K562 (cell line): ENCODE results near the gene SMIM10L1. TPM values are rescaled to one million over a fixed set of nuclear protein-coding genes. Genes with fewer than 3 reads are reported as not detected.

Experiments
- CTBP1 ChIP-seq: fragments of 450-650 bp; IDR thresholded peaks from 2 replicates; pipeline ENCODE4 v1.6.1; 2016; ENCODE audit warnings: borderline replicate concordance
- HCFC1 ChIP-seq: IDR thresholded peaks from 2 replicates; pipeline ENCODE4 v1.6.1; 2012; ENCODE audit warnings: low read depth, low read length, improper control_type of control experiment
- HDAC1 ChIP-seq, 2 experiments: fragments of 450-650 bp; IDR thresholded peaks; 2 replicates each; pipeline ENCODE4 v1.6.1; 2016 to 2017; ENCODE audit warnings: inconsistent platforms in 1 of 2, mild to moderate bottlenecking in 1 of 2, moderate library complexity in 1 of 2
- HDAC2 ChIP-seq: fragments of 450-650 bp; IDR thresholded peaks from 2 replicates; pipeline ENCODE4 v1.6.1; 2016; ENCODE audit warnings: mild to moderate bottlenecking
- HIVEP1 ChIP-seq: fragments of 250-450 bp; sonication (Bioruptor Pico); IDR thresholded peaks from 2 replicates; pipeline ENCODE4 v1.4.0; 2020; ENCODE audit warnings: mild to moderate bottlenecking
- KAT8 ChIP-seq: fragments of 450-650 bp; IDR thresholded peaks from 2 replicates; pipeline ENCODE4 v1.6.1; 2016; ENCODE audit warnings: low read depth, mild to moderate bottlenecking
- NR2C1 ChIP-seq, 2 experiments: fragments of 450-650 bp; IDR thresholded peaks; 2 replicates each; pipeline ENCODE4 v1.6.1; 2017; ENCODE audit warnings: mild to moderate bottlenecking in 2 of 2, antibody characterized with exemption in 1 of 2, inconsistent platforms in 1 of 2, missing compliant biosample characterization in 1 of 2, missing genetic modification characterization in 1 of 2
- YY1 ChIP-seq, 3 experiments: IDR thresholded peaks; 2 replicates each; pipeline ENCODE4 v1.6.1; 2011; ENCODE audit warnings: low read length in 2 of 3, mild to moderate bottlenecking in 2 of 3, moderate library complexity in 2 of 3, borderline replicate concordance in 1 of 3, control low read depth in 1 of 3, low read depth in 1 of 3; ENCODE audit not compliant: insufficient read depth in 3 of 3, insufficient replicate concordance in 2 of 3, control insufficient read depth in 1 of 3, insufficient read length in 1 of 3; ENCODE audit errors: extremely low read depth in 1 of 3
- ZNF436 ChIP-seq: fragments of 250-450, 450-650 bp; sonication (Bioruptor Pico); formaldehyde crosslinking; IDR thresholded peaks from 2 replicates; pipeline ENCODE4 v1.7.0; 2020; ENCODE audit warnings: mild to moderate bottlenecking
- ZNF57 ChIP-seq: fragments of 450-650 bp; formaldehyde crosslinking; IDR thresholded peaks from 2 replicates; pipeline ENCODE4 v1.4.0; 2020; ENCODE audit warnings: mild to moderate bottlenecking, moderate library complexity
- polyA plus RNA-seq, 8 experiments: library from polyadenylated mRNA; depleted of rRNA in 4 of 8; stranded (reverse) in 5 of 8; unstranded in 3 of 8; fragments of >200 nt; fragmentation: Nextera tagmentation in 2 of 8; fragmentation: Illumina TruSeq in 1 of 8; extraction: Ambion mirVana in 2 of 8; extraction: Trizol in 1 of 8; gene quantifications; 2 replicates each; pipeline versions ENCODE4 v1.2.1 to v1.2.3, GENCODE V29; 2011 to 2014; ENCODE audit warnings: inconsistent platforms in 1 of 8, missing spikeins in 1 of 8
- total RNA-seq, 7 experiments: library from RNA; depleted of rRNA in 6 of 7; stranded (reverse); fragments of >200 nt in 6 of 7; fragmentation: Illumina TruSeq in 2 of 7; extraction: Trizol in 2 of 7; gene quantifications; 2 replicates each; pipeline versions ENCODE4 v1.2.1 to v1.2.3, GENCODE V29; 2011 to 2021; ENCODE audit warnings: low replicate concordance in 1 of 7
- TF ChIP-seq, protein P1 (sequence below): fragments of 250-450 bp; sonication (Bioruptor Pico); IDR thresholded peaks from 2 replicates; pipeline ENCODE4 v1.4.0; 2020; ENCODE audit warnings: mild to moderate bottlenecking, moderate library complexity
- TF ChIP-seq, protein P2 (sequence below): fragments of 250-450 bp; sonication (Bioruptor Pico); IDR thresholded peaks from 2 replicates; pipeline ENCODE4 v1.4.0; 2020; ENCODE audit warnings: mild to moderate bottlenecking, moderate library complexity, borderline replicate concordance
- TF ChIP-seq, protein P3 (sequence below): fragments of 250-450 bp; sonication (Bioruptor Pico); IDR thresholded peaks from 2 replicates; pipeline ENCODE4 v1.8.0; 2021; ENCODE audit warnings: borderline replicate concordance, mild to moderate bottlenecking, moderate library complexity; ENCODE audit not compliant: poor library complexity, severe bottlenecking
- TF ChIP-seq, protein P4 (sequence below): fragments of 200-800 bp; sonication (Bioruptor generic); IDR thresholded peaks from 2 replicates; pipeline ENCODE4 v1.6.1; 2016; ENCODE audit warnings: missing genetic modification characterization, missing compliant biosample characterization

Gene SMIM10L1
- total and polyA plus RNA-seq, 9 of the 15 experiments (the other 6 are each of a cell fraction or from before 2014, with no cell fraction given), result 3.0 to 12.1 (median 9.0) TPM

DNA sequence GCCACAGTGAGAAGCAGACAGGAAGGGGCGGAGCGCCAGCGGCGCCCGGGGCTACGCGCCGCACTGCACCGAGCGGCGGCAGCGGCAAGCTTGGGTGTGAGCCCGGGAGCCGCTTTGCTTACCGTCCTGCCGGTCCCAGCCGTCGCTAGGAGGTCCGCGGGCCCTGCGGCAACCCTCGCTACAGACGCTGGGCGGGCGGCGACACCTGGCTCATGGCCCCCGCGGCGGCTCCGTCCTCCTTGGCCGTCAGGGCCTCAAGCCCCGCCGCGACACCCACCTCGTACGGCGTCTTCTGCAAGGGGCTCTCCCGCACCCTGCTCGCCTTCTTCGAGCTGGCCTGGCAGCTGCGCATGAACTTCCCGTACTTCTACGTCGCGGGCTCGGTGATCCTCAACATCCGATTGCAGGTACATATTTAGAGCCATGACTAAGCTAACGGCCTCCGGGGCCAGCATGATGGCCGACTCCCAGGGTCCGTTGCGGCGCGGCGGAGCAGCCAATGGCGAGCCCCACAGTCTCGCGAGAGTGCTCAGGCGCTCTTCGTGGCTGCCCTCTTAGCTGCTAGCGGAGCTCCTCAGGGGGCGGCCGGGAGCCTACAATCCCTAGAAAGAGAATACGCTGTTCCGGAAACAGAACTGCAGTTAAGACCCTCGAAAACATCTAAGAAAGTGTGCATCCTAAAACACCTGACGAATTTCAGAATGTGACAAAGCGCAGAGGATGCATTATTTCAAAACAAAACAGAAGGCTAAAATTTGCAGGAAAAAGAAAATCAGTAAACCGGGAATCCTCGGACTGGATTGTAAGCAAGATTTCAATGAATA is at the start of gene SMIM10L1 (continued):
- TF ChIP-seq, protein P1, sequence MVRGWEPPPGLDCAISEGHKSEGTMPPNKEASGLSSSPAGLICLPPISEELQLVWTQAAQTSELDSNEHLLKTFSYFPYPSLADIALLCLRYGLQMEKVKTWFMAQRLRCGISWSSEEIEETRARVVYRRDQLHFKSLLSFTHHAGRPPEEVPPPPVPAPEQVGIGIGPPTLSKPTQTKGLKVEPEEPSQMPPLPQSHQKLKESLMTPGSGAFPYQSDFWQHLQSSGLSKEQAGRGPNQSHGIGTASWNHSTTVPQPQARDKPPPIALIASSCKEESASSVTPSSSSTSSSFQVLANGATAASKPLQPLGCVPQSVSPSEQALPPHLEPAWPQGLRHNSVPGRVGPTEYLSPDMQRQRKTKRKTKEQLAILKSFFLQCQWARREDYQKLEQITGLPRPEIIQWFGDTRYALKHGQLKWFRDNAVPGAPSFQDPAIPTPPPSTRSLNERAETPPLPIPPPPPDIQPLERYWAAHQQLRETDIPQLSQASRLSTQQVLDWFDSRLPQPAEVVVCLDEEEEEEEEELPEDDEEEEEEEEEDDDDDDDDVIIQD (CRISPR knock-in tag), result no peak
- TF ChIP-seq ZNF436 (CRISPR knock-in tag) (no peak), YY1 (IDR thresholded peaks at IDR 0.05; ENCODE audit: borderline replicate concordance in 1 of 3, control insufficient read depth in 1 of 3, extremely low read depth in 1 of 3, insufficient read depth in 3 of 3, insufficient read length in 1 of 3, insufficient replicate concordance in 2 of 3, low read depth in 1 of 3, low read length in 2 of 3) (peak; percentile 65 to 94 (median 92)), CTBP1 (peak; percentile 40; the same call in 1 of the 2 replicates), ZNF57 (no peak), NR2C1 (IDR thresholded peaks at IDR 0.05) (no peak), NR2C1 (tag; IDR thresholded peaks at IDR 0.05) (0 out of 2 replicates have a peak, but pooled peaks have one; percentile 19), HCFC1 (peak; percentile 58), HDAC2 (no peak), HDAC1 (IDR thresholded peaks at IDR 0.05) (0 out of 4 replicates have a peak, but pooled peaks of 1 of the 2 experiments have one; percentile 36), HIVEP1 (CRISPR knock-in tag) (no peak), KAT8 (no peak)
- TF ChIP-seq, protein P2, sequence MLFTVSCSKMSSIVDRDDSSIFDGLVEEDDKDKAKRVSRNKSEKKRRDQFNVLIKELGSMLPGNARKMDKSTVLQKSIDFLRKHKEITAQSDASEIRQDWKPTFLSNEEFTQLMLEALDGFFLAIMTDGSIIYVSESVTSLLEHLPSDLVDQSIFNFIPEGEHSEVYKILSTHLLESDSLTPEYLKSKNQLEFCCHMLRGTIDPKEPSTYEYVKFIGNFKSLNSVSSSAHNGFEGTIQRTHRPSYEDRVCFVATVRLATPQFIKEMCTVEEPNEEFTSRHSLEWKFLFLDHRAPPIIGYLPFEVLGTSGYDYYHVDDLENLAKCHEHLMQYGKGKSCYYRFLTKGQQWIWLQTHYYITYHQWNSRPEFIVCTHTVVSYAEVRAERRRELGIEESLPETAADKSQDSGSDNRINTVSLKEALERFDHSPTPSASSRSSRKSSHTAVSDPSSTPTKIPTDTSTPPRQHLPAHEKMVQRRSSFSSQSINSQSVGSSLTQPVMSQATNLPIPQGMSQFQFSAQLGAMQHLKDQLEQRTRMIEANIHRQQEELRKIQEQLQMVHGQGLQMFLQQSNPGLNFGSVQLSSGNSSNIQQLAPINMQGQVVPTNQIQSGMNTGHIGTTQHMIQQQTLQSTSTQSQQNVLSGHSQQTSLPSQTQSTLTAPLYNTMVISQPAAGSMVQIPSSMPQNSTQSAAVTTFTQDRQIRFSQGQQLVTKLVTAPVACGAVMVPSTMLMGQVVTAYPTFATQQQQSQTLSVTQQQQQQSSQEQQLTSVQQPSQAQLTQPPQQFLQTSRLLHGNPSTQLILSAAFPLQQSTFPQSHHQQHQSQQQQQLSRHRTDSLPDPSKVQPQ, result no peak
- TF ChIP-seq, protein P3, sequence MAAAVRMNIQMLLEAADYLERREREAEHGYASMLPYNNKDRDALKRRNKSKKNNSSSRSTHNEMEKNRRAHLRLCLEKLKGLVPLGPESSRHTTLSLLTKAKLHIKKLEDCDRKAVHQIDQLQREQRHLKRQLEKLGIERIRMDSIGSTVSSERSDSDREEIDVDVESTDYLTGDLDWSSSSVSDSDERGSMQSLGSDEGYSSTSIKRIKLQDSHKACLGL (CRISPR knock-in tag), result no peak
- TF ChIP-seq, protein P4, sequence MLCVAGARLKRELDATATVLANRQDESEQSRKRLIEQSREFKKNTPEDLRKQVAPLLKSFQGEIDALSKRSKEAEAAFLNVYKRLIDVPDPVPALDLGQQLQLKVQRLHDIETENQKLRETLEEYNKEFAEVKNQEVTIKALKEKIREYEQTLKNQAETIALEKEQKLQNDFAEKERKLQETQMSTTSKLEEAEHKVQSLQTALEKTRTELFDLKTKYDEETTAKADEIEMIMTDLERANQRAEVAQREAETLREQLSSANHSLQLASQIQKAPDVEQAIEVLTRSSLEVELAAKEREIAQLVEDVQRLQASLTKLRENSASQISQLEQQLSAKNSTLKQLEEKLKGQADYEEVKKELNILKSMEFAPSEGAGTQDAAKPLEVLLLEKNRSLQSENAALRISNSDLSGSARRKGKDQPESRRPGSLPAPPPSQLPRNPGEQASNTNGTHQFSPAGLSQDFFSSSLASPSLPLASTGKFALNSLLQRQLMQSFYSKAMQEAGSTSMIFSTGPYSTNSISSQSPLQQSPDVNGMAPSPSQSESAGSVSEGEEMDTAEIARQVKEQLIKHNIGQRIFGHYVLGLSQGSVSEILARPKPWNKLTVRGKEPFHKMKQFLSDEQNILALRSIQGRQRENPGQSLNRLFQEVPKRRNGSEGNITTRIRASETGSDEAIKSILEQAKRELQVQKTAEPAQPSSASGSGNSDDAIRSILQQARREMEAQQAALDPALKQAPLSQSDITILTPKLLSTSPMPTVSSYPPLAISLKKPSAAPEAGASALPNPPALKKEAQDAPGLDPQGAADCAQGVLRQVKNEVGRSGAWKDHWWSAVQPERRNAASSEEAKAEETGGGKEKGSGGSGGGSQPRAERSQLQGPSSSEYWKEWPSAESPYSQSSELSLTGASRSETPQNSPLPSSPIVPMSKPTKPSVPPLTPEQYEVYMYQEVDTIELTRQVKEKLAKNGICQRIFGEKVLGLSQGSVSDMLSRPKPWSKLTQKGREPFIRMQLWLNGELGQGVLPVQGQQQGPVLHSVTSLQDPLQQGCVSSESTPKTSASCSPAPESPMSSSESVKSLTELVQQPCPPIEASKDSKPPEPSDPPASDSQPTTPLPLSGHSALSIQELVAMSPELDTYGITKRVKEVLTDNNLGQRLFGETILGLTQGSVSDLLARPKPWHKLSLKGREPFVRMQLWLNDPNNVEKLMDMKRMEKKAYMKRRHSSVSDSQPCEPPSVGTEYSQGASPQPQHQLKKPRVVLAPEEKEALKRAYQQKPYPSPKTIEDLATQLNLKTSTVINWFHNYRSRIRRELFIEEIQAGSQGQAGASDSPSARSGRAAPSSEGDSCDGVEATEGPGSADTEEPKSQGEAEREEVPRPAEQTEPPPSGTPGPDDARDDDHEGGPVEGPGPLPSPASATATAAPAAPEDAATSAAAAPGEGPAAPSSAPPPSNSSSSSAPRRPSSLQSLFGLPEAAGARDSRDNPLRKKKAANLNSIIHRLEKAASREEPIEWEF (CRISPR knock-in tag), result 0 out of 2 replicates have a peak, but pooled peaks have one; percentile 36
